ENCODE data around the gene STS. TPM values are rescaled to one million over a fixed set of nuclear protein-coding genes. Genes with fewer than 3 reads are reported as not detected.

STS gene
- total RNA-seq, 4 donors from 2014 or later = 5.4 to 9.3 (median 6.7) TPM

DNA sequence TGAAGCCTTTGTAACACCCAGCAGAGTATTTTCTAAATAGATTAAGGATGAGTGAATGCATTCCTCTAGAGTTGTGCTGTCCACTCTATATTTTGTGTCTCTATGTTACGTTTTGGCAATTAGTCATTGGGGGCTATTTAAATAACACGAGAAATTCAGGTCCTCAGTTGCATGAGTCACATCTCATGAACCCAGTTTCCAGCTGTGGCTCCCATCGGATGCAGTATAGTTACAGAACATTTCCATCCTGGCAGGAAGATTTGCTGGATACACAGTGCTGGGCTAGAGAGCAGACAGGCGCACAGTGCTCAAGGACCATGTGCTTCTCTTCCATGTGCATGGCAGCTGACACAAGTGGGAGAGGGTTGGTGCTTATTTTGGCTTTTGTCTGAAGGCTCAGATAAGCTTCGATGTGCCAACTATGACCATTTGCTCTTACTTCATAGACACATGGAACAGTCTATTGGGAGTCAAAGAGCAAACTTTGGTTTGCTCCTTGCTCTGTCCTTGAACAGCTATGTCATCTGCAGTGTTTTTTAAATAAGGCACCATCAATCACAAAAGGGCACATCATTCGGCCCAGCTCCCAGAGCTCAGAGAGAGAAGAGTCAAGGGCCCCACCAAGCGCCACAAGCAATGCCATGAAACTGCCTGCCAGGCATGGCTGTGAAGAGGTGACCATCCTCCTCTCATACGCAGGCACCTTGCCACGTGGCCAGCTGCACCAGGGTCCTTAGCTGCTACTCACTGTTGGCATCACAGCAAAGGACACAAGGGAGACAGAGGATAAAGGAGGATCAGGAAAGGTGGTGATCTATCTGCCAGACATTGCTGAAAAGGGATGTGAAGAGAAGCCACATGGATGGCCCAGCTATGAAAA, 8.1 kb upstream of the STS start:
- TF ChIP-seq, protein P1, sequence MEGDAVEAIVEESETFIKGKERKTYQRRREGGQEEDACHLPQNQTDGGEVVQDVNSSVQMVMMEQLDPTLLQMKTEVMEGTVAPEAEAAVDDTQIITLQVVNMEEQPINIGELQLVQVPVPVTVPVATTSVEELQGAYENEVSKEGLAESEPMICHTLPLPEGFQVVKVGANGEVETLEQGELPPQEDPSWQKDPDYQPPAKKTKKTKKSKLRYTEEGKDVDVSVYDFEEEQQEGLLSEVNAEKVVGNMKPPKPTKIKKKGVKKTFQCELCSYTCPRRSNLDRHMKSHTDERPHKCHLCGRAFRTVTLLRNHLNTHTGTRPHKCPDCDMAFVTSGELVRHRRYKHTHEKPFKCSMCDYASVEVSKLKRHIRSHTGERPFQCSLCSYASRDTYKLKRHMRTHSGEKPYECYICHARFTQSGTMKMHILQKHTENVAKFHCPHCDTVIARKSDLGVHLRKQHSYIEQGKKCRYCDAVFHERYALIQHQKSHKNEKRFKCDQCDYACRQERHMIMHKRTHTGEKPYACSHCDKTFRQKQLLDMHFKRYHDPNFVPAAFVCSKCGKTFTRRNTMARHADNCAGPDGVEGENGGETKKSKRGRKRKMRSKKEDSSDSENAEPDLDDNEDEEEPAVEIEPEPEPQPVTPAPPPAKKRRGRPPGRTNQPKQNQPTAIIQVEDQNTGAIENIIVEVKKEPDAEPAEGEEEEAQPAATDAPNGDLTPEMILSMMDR (IDR thresholded peaks at IDR 0.05) = no peak
- no peak for TF ChIP-seq POLR2A (IDR thresholded peaks at IDR 0.05)
- WGBS, 2 donors = 92 to 95% methylated on average over 8 to 9 of the region's 9 CpGs
- Histone ChIP-seq H3K36me3 (no peaks in the 10 kb centered on the region), H3K4me3 (replicated peaks in 1 of 3) (no peak overlapping the region), H3K27ac (no peak overlapping the region), H3K4me1 (no peaks in the 10 kb centered on the region), H3K9me3 (no peaks in the 10 kb centered on the region), H3K27me3 (no peaks in the 10 kb centered on the region)
- intact Hi-C loops (cut with DNase I) = no loop called here
- DNase-seq = no peak

DNA sequence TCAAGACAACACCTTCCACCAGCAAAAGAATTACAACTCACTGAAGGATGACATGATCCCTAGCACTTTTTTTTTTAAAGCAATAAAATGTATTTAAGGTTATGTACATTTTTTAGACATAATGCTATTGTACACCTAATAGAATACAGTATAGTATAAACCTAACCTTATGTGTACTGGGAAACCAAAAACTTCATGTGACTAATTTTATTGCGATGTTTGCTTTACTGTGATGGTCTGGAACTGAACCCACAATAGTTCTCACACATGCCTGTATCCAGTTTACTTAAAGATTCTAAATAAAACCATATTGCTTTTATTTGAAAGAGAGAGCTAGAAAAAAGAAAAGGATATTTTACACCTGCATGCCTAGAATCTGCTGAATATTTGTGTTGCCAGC, 4.4 kb upstream of the STS start:
- WGBS, 2 donors = 94 to 100% methylated on average over 1 of the region's 1 CpG
- Histone ChIP-seq H3K4me3 (replicated peaks in 1 of 3) (no peak overlapping the region), H3K4me1 (peaks cover 5 to 7% of the 10 kb centered on the region in 2 donors), H3K36me3 (no peaks in the 10 kb centered on the region), H3K9me3 (no peaks in the 10 kb centered on the region), H3K27me3 (no peaks in the 10 kb centered on the region), H3K27ac (no peak overlapping the region)
- no peak for DNase-seq
- TF ChIP-seq, protein P1 (IDR thresholded peaks at IDR 0.05) = no peak
- TF ChIP-seq POLR2A (IDR thresholded peaks at IDR 0.05) = no peak
- intact Hi-C loops (cut with DNase I) = no loop called here

DNA sequence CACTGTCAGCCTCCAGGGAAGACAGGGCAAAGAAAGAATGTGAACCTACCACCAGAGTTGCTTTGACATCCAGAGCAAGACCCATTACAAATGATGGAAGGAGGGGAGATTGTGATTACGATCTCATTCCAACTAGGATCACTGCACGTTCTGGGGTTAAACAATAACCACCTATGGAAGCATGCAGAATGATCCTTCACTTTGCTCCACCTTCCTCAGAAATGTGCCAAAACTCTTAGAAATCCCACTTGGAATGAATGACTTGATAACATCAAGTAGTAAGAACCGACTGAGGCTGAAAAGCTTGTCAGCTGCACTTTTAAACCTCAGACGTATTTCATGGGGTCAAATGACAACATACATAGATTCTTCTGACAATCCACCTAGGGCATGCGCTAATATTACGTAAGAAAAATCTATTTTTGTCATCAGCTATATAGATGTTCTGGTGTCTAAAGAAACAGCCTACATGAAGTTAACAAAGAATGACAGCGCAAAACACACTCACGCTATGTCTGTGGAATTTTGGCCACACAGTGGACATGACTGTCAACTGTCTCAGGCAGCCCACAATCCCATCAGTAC, 3.5 kb upstream of the STS start:
- WGBS, 2 donors = 80 to 83% methylated on average over 8 of the region's 8 CpGs
- TF ChIP-seq POLR2A (IDR thresholded peaks at IDR 0.05) = no peak
- TF ChIP-seq, protein P1 (IDR thresholded peaks at IDR 0.05) = no peak
- no peak for DNase-seq
- intact Hi-C loops (cut with DNase I) = no loop called here
- H3K27me3 ChIP-seq = no peaks in the 10 kb centered on the region
- no peaks in the 10 kb centered on the region for H3K9me3 ChIP-seq
- peaks cover 5 to 7% of the 10 kb centered on the region in 2 donors for H3K4me1 ChIP-seq
- H3K36me3 ChIP-seq = no peaks in the 10 kb centered on the region
- no peak overlapping the region for H3K4me3 ChIP-seq (replicated peaks in 1 of 3)
- no peak overlapping the region for H3K27ac ChIP-seq

DNA sequence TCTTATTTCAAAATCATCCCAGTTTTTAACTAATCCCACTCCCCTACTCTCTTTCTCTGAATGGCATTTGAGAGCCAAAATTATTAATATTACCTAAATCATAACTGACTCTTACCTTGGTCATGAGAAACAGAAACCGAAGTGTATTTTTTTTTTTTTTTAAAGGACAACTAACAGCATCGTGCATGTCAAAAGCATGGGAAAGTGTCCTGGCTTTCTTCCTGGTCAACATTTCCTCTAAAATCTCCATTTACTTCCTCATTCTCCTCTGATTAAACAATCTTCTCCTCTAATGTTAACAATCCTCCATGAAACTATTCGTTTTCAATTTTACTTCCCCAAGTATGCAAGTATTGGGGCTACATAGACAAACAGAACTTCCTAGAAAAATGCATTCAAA, 2.1 kb upstream of the STS start:
- DNase-seq = no peak
- no peak overlapping the region for H3K4me3 ChIP-seq (replicated peaks in 1 of 3)
- no peaks in the 10 kb centered on the region for H3K9me3 ChIP-seq
- intact Hi-C loops (cut with DNase I) = no loop called here
- no peak for TF ChIP-seq POLR2A (IDR thresholded peaks at IDR 0.05)
- TF ChIP-seq, protein P1 (IDR thresholded peaks at IDR 0.05) = no peak
- 53 to 59% methylated on average over 3 of the region's 3 CpGs for WGBS, 2 donors
- no peaks in the 10 kb centered on the region for H3K36me3 ChIP-seq
- H3K4me1 ChIP-seq = peaks cover 5 to 7% of the 10 kb centered on the region in 2 donors
- peak overlapping the region in 1 of 3 donors; percentile 30 for H3K27ac ChIP-seq
- no peaks in the 10 kb centered on the region for H3K27me3 ChIP-seq
